Kidney epithelial cell (primary cell): ENCODE measurements around the gene POLD1. TPM values are rescaled to one million over a fixed set of nuclear protein-coding genes. Genes with fewer than 3 reads are reported as not detected.
A peak's percentile ranks its signal among the peaks of the same experiment; 100 is the strongest.

Source experiments
- DNase-seq: peaks from one replicate; pipeline ENCODE4 v3.0.0-alpha.2; 2010; ENCODE audit warnings: low read depth
- H3K27me3 ChIP-seq: 2 replicates; pipeline ENCODE4 v1.6.0; 2011; ENCODE audit warnings: low read length; ENCODE audit not compliant: control insufficient read depth, insufficient read depth
- H3K36me3 ChIP-seq: 2 replicates; pipeline ENCODE4 v1.5.1; 2011; ENCODE audit warnings: low read length; ENCODE audit not compliant: control insufficient read depth, insufficient read depth
- H3K4me3 ChIP-seq: 2 replicates; pipeline ENCODE4 v1.5.1; 2011; ENCODE audit warnings: low read depth, mild to moderate bottlenecking, control low read depth, low read length
- total RNA-seq: library from RNA; depleted of rRNA; stranded (reverse); fragments of >200 nt; gene quantifications from 2 replicates; pipeline ENCODE4 v1.2.3, GENCODE V29; 2015
- TF ChIP-seq, protein P1 (sequence below): IDR thresholded peaks from 2 replicates; pipeline ENCODE4 v1.5.1; 2011; ENCODE audit warnings: mild to moderate bottlenecking, moderate library complexity, low read length, control low read depth, inconsistent platforms; ENCODE audit not compliant: insufficient read depth, poor library complexity, severe bottlenecking

POLD1 gene
- total RNA-seq, 1 donor from 2014 or later: 30.3 TPM

DNA sequence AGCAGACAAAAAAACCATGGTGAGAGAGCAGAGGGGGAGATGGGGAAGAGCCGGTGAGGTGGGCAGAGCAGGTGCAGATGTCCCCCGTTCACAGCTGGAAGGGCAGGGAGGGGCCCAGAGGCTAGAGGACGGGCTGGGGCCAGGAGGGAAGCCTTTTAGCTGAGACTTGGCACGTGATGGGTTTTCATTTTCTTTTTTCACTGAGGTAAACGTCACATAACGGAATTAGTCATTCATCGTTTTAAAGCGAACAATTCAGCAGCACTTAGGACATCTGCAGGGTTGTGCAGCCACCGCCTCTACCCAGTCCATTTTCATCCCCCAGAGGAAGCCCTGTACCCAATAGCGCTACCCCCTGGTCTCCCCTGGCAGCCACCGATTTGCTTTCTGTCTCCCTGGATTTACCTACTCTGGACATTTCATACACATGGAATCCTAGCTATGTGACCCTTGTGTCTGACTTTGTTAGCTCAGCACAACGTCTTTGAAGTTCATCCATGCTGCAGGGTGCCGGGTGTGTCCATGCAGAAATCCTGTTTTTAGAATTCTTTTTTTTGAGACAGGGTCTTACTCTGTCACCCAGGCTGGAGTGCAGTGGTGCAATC lies 76.1 kb downstream of the POLD1 start:
- Histone ChIP-seq H3K36me3 (no peaks in the 10 kb centered on the region), H3K27me3 (peaks cover 16% of the 10 kb centered on the region), H3K4me3 (no peak overlapping the region)
- peak; percentile 64 for DNase-seq
- TF ChIP-seq, protein P1, sequence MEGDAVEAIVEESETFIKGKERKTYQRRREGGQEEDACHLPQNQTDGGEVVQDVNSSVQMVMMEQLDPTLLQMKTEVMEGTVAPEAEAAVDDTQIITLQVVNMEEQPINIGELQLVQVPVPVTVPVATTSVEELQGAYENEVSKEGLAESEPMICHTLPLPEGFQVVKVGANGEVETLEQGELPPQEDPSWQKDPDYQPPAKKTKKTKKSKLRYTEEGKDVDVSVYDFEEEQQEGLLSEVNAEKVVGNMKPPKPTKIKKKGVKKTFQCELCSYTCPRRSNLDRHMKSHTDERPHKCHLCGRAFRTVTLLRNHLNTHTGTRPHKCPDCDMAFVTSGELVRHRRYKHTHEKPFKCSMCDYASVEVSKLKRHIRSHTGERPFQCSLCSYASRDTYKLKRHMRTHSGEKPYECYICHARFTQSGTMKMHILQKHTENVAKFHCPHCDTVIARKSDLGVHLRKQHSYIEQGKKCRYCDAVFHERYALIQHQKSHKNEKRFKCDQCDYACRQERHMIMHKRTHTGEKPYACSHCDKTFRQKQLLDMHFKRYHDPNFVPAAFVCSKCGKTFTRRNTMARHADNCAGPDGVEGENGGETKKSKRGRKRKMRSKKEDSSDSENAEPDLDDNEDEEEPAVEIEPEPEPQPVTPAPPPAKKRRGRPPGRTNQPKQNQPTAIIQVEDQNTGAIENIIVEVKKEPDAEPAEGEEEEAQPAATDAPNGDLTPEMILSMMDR: peak; percentile 51

DNA sequence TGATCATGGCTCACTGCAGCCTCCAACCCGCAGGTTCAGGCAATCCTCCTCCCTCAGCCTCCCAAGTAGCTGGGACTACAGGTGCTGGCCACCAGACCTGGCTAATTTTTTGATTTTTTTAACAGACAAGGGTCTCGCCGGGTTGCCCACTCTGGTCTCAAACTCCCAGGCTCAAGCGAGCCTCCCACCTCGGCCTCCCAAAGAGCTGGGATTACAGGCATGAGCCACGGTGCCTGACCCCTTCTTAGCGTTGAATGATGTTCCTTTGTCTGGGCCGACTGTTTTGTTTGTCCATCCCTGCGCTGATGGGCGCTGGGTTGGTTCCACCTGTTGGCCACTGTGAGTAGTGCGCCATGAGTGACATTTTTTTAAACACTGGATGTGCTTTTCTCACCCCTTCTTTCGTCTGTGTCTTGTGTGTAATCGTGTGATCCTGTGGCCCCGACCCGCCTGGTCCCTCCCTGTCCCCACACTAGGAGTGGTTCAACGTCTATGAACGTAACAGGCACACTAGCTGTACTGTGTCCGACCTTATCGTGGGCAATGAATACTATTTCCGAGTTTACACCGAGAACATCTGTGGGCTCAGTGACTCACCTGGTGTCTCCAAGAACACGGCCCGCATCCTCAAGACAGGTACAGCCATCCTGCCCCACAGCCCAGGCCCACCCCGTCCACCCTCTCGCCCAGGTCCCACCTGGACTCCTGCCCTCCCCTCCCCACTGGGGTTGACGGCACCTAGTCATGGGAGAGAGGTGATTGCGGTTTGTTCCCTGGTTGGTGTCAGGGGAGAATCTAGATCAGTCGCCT lies 77.1 kb downstream of the POLD1 start:
- Histone ChIP-seq H3K27me3 (peaks cover 17% of the 10 kb centered on the region), H3K4me3 (no peak overlapping the region), H3K36me3 (no peaks in the 10 kb centered on the region)
- no peak for DNase-seq
- TF ChIP-seq, protein P1: peak; percentile 78

DNA sequence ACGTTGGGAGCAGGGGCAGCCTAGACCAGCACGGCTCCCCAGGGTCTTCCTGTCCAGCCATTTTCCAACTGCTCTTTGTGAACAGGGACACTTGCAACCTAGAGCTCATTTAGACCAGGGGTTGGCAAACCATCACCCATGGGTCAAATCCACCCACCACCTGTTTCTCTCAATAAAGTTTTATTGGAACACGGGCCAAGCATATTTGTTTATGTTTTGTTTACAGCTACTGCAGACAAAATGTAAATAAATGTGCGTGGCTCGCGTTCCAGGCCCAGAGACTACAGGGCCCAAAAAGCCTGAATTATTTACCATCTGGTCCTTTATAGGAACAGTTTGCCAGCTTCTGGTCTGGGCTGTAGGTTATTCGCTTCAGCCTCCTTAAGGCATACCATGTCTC lies 78.8 kb downstream of the POLD1 start:
- Histone ChIP-seq H3K27me3 (peaks cover 15% of the 10 kb centered on the region), H3K36me3 (no peaks in the 10 kb centered on the region), H3K4me3 (no peak overlapping the region)
- TF ChIP-seq, protein P1: no peak
- no peak for DNase-seq

DNA sequence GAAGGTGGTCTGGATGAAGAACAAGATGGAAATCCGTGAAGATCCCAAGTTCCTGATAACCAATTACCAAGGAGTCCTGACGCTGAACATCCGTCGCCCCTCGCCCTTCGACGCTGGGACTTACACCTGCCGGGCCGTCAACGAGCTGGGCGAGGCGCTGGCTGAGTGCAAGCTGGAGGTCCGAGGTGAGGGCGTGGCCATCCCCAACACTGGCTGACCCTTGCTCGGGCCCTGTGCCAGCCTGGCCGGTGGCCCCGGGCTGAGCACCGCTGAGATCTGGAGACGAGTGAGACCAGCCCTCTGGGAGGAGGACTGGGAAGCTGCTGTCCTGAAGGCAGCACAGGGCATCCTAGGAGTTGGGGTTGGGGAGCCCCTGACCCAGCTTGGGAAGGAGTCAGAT lies 80.2 kb downstream of the POLD1 start:
- TF ChIP-seq, protein P1: no peak
- Histone ChIP-seq H3K27me3 (peaks cover 6% of the 10 kb centered on the region), H3K36me3 (no peaks in the 10 kb centered on the region), H3K4me3 (no peak overlapping the region)
- no peak for DNase-seq

- Histone ChIP-seq H3K27me3 (peaks cover 6% of the 10 kb centered on the region), H3K36me3 (no peaks in the 10 kb centered on the region), H3K4me3 (no peak overlapping the region)
- DNase-seq: no peak
- TF ChIP-seq, protein P1: no peak
Observed at GRCh38 chr19:50465000-50465399, 80.9 kb downstream of the POLD1 start.
